GM23338 (cell line): ENCODE data around the gene SLC25A13. TPM values are rescaled to one million over a fixed set of nuclear protein-coding genes. Genes with fewer than 3 reads are reported as not detected.

ENCODE experiments used
- ATAC-seq: fragments of 200-7000 bp; cut with Tn5 transposase; 3 replicates; pipeline ENCODE4 v1.9.1; 2020
- DNase-seq: peaks from one replicate; pipeline ENCODE4 v3.0.0-alpha.2; 2015; ENCODE audit warnings: low spot score
- H2AFZ ChIP-seq: fragments of 200-600 bp; sonication (generic); 2 replicates; pipeline ENCODE4 v1.8.0; 2016; ENCODE audit warnings: antibody characterized with exemption, mild to moderate bottlenecking, moderate library complexity
- H3F3A ChIP-seq: fragments of 200-600 bp; sonication (generic); replicated peaks from 2 replicates; pipeline ENCODE4 v1.8.0; 2017; ENCODE audit warnings: antibody characterized with exemption, mixed run types, low read depth
- H3K27ac ChIP-seq: fragments of 200-600 bp; sonication (generic); 2 replicates; pipeline ENCODE4 v1.6.1; 2016; ENCODE audit warnings: low read depth
- H3K27me3 ChIP-seq: fragments of 200-600 bp; sonication (generic); 2 replicates; pipeline ENCODE4 v1.8.0; 2016; ENCODE audit warnings: mild to moderate bottlenecking, mixed run types, moderate library complexity; ENCODE audit not compliant: insufficient read depth
- H3K36me3 ChIP-seq: fragments of 200-600 bp; sonication (generic); 2 replicates; pipeline ENCODE4 v1.8.0; 2016; ENCODE audit warnings: mild to moderate bottlenecking; ENCODE audit not compliant: insufficient read depth
- H3K4me1 ChIP-seq: fragments of 200-600 bp; sonication (generic); 2 replicates; pipeline ENCODE4 v1.8.0; 2016; ENCODE audit warnings: mild to moderate bottlenecking, moderate library complexity; ENCODE audit not compliant: insufficient read depth
- H3K4me2 ChIP-seq: fragments of 200-600 bp; sonication (generic); 2 replicates; pipeline ENCODE4 v1.7.1; 2017; ENCODE audit warnings: mixed run types
- H3K4me3 ChIP-seq: fragments of 200-600 bp; sonication (generic); 2 replicates; pipeline ENCODE4 v1.6.1; 2016; ENCODE audit warnings: mixed run types
- H3K79me2 ChIP-seq: fragments of 200-600 bp; sonication (generic); replicated peaks from 2 replicates; pipeline ENCODE4 v1.8.0; 2017; ENCODE audit warnings: mild to moderate bottlenecking; ENCODE audit not compliant: insufficient read depth
- H3K9me2 ChIP-seq: fragments of 200-600 bp; sonication (generic); 2 replicates; pipeline ENCODE4 v1.8.0; 2017; ENCODE audit not compliant: insufficient read depth
- H4K20me1 ChIP-seq: fragments of 200-600 bp; sonication (generic); replicated peaks from 2 replicates; pipeline ENCODE4 v1.8.0; 2017; ENCODE audit warnings: mild to moderate bottlenecking; ENCODE audit not compliant: insufficient read depth
- H3K27ac Mint-ChIP-seq: 2 replicates; pipeline ENCODE4 v1.8.0; 2020; ENCODE audit warnings: inconsistent platforms, mild to moderate bottlenecking, moderate library complexity, mixed read lengths
- H3K27me3 Mint-ChIP-seq: 3 replicates; pipeline ENCODE4 v1.8.0; 2022; ENCODE audit warnings: low read depth, mild to moderate bottlenecking, moderate library complexity, mixed read lengths, inconsistent platforms; ENCODE audit not compliant: insufficient read depth, poor library complexity
- H3K36me3 Mint-ChIP-seq: 3 replicates; pipeline ENCODE4 v1.8.0; 2021; ENCODE audit warnings: low read depth, mild to moderate bottlenecking, inconsistent platforms, moderate library complexity, mixed read lengths
- H3K4me1 Mint-ChIP-seq: 3 replicates; pipeline ENCODE4 v1.8.0; 2020; ENCODE audit warnings: mild to moderate bottlenecking, inconsistent platforms, mixed read lengths
- H3K4me3 Mint-ChIP-seq: 3 replicates; pipeline ENCODE4 v1.8.0; 2021; ENCODE audit warnings: moderate library complexity, mild to moderate bottlenecking, inconsistent platforms, mixed read lengths
- H3K9me3 Mint-ChIP-seq: 3 replicates; pipeline ENCODE4 v1.8.0; 2020; ENCODE audit warnings: moderate library complexity, mild to moderate bottlenecking, inconsistent platforms, mixed read lengths
- CREB1 ChIP-seq: fragments of 250-450 bp; sonication (Bioruptor Pico); IDR thresholded peaks from 2 replicates; pipeline ENCODE4 v1.5.0; 2020; ENCODE audit warnings: low read depth, mild to moderate bottlenecking, moderate library complexity
- CTCF ChIP-seq, 2 experiments: fragments of 200-600 bp in 1 of 2; sonication (generic) in 1 of 2; conservative IDR thresholded peaks; 2 replicates each; pipeline versions ENCODE4 v1.5.1 to v1.6.1; 2016 to 2017; ENCODE audit warnings: antibody characterized with exemption in 2 of 2, low read depth in 2 of 2, mild to moderate bottlenecking in 2 of 2, moderate library complexity in 1 of 2
- ETS1 ChIP-seq: IDR thresholded peaks from 2 replicates; pipeline ENCODE4 v1.6.1; 2016; ENCODE audit warnings: antibody characterized with exemption
- EZH2 ChIP-seq: fragments of 200-600 bp; sonication (generic); IDR thresholded peaks from one replicate; pipeline ENCODE4 v1.8.0; 2017; ENCODE audit warnings: antibody characterized with exemption, mild to moderate bottlenecking, low read depth; ENCODE audit not compliant: unreplicated experiment
- EZH2phosphoT487 ChIP-seq: fragments of 200-600 bp; sonication (generic); IDR thresholded peaks from one replicate; pipeline ENCODE4 v1.8.1; 2018; ENCODE audit warnings: antibody characterized with exemption; ENCODE audit not compliant: unreplicated experiment
- JUNB ChIP-seq: IDR thresholded peaks from one replicate; pipeline ENCODE4 v1.6.1; 2016; ENCODE audit warnings: antibody characterized with exemption; ENCODE audit not compliant: unreplicated experiment
- NANOG ChIP-seq: IDR thresholded peaks from 2 replicates; pipeline ENCODE4 v1.6.1; 2016; ENCODE audit warnings: antibody characterized with exemption, borderline replicate concordance
- POLR2AphosphoS5 ChIP-seq: IDR thresholded peaks from 2 replicates; pipeline ENCODE4 v1.6.1; 2016; ENCODE audit warnings: antibody characterized with exemption, low read depth
- REST ChIP-seq: IDR thresholded peaks from one replicate; pipeline ENCODE4 v1.6.1; 2018; ENCODE audit warnings: antibody characterized with exemption; ENCODE audit not compliant: unreplicated experiment
- STAT1 ChIP-seq: IDR thresholded peaks from one replicate; pipeline ENCODE4 v1.6.1; 2016; ENCODE audit warnings: antibody characterized with exemption; ENCODE audit not compliant: unreplicated experiment
- ZNF114 ChIP-seq: fragments of 250-450 bp; sonication (Bioruptor Pico); IDR thresholded peaks from 2 replicates; pipeline ENCODE4 v1.5.0; 2020; ENCODE audit warnings: mild to moderate bottlenecking, moderate library complexity
- ZNF331 ChIP-seq: fragments of 250-450 bp; sonication (Bioruptor Pico); IDR thresholded peaks from 2 replicates; pipeline ENCODE4 v1.5.0; 2020; ENCODE audit warnings: low read depth, mild to moderate bottlenecking, moderate library complexity
- polyA plus RNA-seq: library from polyadenylated mRNA; unstranded; fragments of >200 nt; fragmentation: Nextera tagmentation; extraction: Ambion mirVana; gene quantifications from 2 replicates; pipeline ENCODE4 v1.2.1, GENCODE V29; 2016
- total RNA-seq: library from RNA; depleted of rRNA; stranded (reverse); fragments of >200 nt; shearing (Covaris generic); gene quantifications from 2 replicates; pipeline ENCODE4 v1.2.3, GENCODE V29; 2014
- TF ChIP-seq, protein P1 (sequence below): fragments of 250-450 bp; sonication (Bioruptor Pico); IDR thresholded peaks from 2 replicates; pipeline ENCODE4 v1.5.0; 2020; ENCODE audit warnings: mild to moderate bottlenecking, moderate library complexity

The SLC25A13 gene
- total and polyA plus RNA-seq, 2 experiments from 2014 or later: 51.1 to 84.6 TPM

DNA sequence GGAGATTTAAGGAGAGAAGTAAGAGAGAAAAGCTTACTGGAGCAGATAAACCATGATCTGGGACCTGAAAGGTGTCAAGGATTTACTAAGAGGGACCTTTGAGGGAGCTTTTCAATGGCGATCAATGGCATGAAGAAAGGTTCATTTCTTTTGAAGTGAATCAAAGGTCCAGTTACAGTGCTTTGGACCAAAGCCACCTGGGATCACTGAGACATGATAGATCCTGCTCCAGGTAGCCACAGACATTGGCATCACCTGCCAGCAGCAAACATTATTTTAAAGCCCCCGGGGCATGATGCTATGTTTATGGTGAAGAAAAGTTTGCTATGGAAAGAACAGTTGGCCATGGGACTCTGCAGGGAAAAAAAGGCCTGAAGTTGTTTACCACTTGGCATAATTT is 109.4 kb downstream of the SLC25A13 start:
- H3K36me3 ChIP-seq: no peaks in the 10 kb centered on the region
- no peaks in the 10 kb centered on the region for H3K9me2 ChIP-seq
- peaks cover 5% of the 10 kb centered on the region; the same call in 1 of the 3 replicates for H3K9me3 Mint-ChIP-seq
- ATAC-seq (no peak), DNase-seq (no peak)
- H3K4me1 Mint-ChIP-seq: peaks cover 14% of the 10 kb centered on the region
- no peak for TF ChIP-seq REST
- TF ChIP-seq ZNF331 (CRISPR knock-in tag): no peak
- no peak for TF ChIP-seq CREB1 (CRISPR knock-in tag)
- TF ChIP-seq EZH2phosphoT487: no peak
- TF ChIP-seq NANOG: no peak
- TF ChIP-seq, protein P1, sequence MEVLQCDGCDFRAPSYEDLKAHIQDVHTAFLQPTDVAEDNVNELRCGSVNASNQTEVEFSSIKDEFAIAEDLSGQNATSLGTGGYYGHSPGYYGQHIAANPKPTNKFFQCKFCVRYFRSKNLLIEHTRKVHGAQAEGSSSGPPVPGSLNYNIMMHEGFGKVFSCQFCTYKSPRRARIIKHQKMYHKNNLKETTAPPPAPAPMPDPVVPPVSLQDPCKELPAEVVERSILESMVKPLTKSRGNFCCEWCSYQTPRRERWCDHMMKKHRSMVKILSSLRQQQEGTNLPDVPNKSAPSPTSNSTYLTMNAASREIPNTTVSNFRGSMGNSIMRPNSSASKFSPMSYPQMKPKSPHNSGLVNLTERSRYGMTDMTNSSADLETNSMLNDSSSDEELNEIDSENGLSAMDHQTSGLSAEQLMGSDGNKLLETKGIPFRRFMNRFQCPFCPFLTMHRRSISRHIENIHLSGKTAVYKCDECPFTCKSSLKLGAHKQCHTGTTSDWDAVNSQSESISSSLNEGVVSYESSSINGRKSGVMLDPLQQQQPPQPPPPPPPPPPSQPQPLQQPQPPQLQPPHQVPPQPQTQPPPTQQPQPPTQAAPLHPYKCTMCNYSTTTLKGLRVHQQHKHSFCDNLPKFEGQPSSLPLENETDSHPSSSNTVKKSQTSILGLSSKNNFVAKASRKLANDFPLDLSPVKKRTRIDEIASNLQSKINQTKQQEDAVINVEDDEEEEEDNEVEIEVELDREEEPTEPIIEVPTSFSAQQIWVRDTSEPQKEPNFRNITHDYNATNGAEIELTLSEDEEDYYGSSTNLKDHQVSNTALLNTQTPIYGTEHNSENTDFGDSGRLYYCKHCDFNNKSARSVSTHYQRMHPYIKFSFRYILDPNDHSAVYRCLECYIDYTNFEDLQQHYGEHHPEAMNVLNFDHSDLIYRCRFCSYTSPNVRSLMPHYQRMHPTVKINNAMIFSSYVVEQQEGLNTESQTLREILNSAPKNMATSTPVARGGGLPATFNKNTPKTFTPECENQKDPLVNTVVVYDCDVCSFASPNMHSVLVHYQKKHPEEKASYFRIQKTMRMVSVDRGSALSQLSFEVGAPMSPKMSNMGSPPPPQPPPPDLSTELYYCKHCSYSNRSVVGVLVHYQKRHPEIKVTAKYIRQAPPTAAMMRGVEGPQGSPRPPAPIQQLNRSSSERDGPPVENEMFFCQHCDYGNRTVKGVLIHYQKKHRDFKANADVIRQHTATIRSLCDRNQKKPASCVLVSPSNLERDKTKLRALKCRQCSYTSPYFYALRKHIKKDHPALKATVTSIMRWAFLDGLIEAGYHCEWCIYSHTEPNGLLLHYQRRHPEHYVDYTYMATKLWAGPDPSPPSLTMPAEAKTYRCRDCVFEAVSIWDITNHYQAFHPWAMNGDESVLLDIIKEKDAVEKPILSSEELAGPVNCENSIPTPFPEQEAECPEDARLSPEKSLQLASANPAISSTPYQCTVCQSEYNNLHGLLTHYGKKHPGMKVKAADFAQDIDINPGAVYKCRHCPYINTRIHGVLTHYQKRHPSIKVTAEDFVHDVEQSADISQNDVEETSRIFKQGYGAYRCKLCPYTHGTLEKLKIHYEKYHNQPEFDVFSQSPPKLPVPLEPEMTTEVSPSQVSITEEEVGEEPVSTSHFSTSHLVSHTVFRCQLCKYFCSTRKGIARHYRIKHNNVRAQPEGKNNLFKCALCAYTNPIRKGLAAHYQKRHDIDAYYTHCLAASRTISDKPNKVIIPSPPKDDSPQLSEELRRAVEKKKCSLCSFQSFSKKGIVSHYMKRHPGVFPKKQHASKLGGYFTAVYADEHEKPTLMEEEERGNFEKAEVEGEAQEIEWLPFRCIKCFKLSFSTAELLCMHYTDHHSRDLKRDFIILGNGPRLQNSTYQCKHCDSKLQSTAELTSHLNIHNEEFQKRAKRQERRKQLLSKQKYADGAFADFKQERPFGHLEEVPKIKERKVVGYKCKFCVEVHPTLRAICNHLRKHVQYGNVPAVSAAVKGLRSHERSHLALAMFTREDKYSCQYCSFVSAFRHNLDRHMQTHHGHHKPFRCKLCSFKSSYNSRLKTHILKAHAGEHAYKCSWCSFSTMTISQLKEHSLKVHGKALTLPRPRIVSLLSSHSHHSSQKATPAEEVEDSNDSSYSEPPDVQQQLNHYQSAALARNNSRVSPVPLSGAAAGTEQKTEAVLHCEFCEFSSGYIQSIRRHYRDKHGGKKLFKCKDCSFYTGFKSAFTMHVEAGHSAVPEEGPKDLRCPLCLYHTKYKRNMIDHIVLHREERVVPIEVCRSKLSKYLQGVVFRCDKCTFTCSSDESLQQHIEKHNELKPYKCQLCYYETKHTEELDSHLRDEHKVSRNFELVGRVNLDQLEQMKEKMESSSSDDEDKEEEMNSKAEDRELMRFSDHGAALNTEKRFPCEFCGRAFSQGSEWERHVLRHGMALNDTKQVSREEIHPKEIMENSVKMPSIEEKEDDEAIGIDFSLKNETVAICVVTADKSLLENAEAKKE (CRISPR knock-in tag): no peak
- TF ChIP-seq STAT1: no peak
- TF ChIP-seq CTCF (conservative IDR thresholded peaks at IDR 0.05; ENCODE audit: low read depth in 2 of 2): no peak
- TF ChIP-seq ETS1: no peak
- TF ChIP-seq POLR2AphosphoS5: no peak
- no peak for TF ChIP-seq EZH2
- TF ChIP-seq ZNF114 (CRISPR knock-in tag): no peak
- TF ChIP-seq JUNB: no peak
- no peak overlapping the region for H3K4me2 ChIP-seq
- H2AFZ ChIP-seq: no peak overlapping the region
- H3F3A ChIP-seq: no peaks in the 10 kb centered on the region
- H3K27me3 Mint-ChIP-seq: no peaks in the 10 kb centered on the region
- H3K27ac ChIP-seq: no peak overlapping the region
- no peak overlapping the region for H3K4me3 ChIP-seq
- H3K27ac Mint-ChIP-seq: no peak overlapping the region
- H3K4me3 Mint-ChIP-seq: no peak overlapping the region
- H3K4me1 ChIP-seq: peaks cover 6% of the 10 kb centered on the region; the same call in 1 of the 2 replicates
- H3K79me2 ChIP-seq: peaks cover 32% of the 10 kb centered on the region
- H3K36me3 Mint-ChIP-seq: peaks cover 9% of the 10 kb centered on the region; the same call in 2 of the 3 replicates
- H3K27me3 ChIP-seq: no peaks in the 10 kb centered on the region
- peaks cover 14% of the 10 kb centered on the region for H4K20me1 ChIP-seq
